AG09319 (cell line): ENCODE results near the gene CPZ.

ENCODE experiments used
- DNase-seq: peaks from one replicate; pipeline ENCODE4 v3.0.0-alpha.2; 2010; ENCODE audit warnings: low read depth; ENCODE audit errors: extremely low read depth
- CTCF ChIP-seq: IDR thresholded peaks from 2 replicates; pipeline ENCODE4 v1.5.1; 2011; ENCODE audit warnings: low read depth, mild to moderate bottlenecking, inconsistent platforms, low read length, moderate library complexity

Gene CPZ

GRCh38 chr4:8552024-8552423 is 40.5 kb upstream of the CPZ start:
- TF ChIP-seq CTCF = no peak
- DNase-seq = no peak

- TF ChIP-seq CTCF = no peak
- no peak for DNase-seq
These were observed 39.9 kb upstream of the CPZ start for GRCh38 chr4:8552581-8553205.

GRCh38 chr4:8553216-8553615 is 39.3 kb upstream of the CPZ start:
- no peak for TF ChIP-seq CTCF
- no peak for DNase-seq

GRCh38 chr4:8553991-8554405 is 38.6 kb upstream of the CPZ start:
- no peak for TF ChIP-seq CTCF
- DNase-seq = no peak

- no peak for TF ChIP-seq CTCF
- DNase-seq = no peak
These were observed 37.9 kb upstream of the CPZ start for GRCh38 chr4:8554555-8555100.

GRCh38 chr4:8555716-8556115 is 36.8 kb upstream of the CPZ start:
- no peak for TF ChIP-seq CTCF
- DNase-seq = no peak

- DNase-seq = no peak
These were observed 36.0 kb upstream of the CPZ start for GRCh38 chr4:8556341-8557150.

More at GRCh38 chr4:8556341-8557150, 36.0 kb upstream of the CPZ start:
- no peak for TF ChIP-seq CTCF
